HL-60 (cell line): ENCODE data around the gene EMX2.

ENCODE experiments used
- DNase-seq, 2 experiments: peaks; one replicate each; pipeline ENCODE4 v3.0.0-alpha.2; 2010 to 2020; ENCODE audit warnings: low read depth in 1 of 2, low spot score in 1 of 2
- H3K27ac ChIP-seq: fragments of 250-450 bp; sonication (Bioruptor Pico); replicated peaks from 2 replicates; pipeline ENCODE4 v1.5.1; 2020; ENCODE audit warnings: mild to moderate bottlenecking, moderate library complexity
- H3K27me3 ChIP-seq: fragments of 250-450 bp; sonication (Bioruptor Pico); 2 replicates; pipeline ENCODE4 v1.5.1; 2021; ENCODE audit warnings: mild to moderate bottlenecking, moderate library complexity; ENCODE audit not compliant: insufficient read depth, poor library complexity, severe bottlenecking
- H3K4me3 ChIP-seq: replicated peaks from 2 replicates; pipeline ENCODE4 v1.5.1; 2011; ENCODE audit warnings: mild to moderate bottlenecking, control low read depth, low read length; ENCODE audit not compliant: insufficient read depth
- CTCF ChIP-seq: IDR thresholded peaks from one replicate; pipeline ENCODE4 v1.5.1; 2011; ENCODE audit warnings: low read length, control low read depth, inconsistent platforms; ENCODE audit not compliant: insufficient read depth
- GABPA ChIP-seq: IDR thresholded peaks from 2 replicates; pipeline ENCODE4 v1.6.1; 2012; ENCODE audit warnings: low read depth
- POLR2AphosphoS5 ChIP-seq: IDR thresholded peaks from 2 replicates; pipeline ENCODE4 v1.6.1; 2012; ENCODE audit warnings: low read depth
- SPI1 ChIP-seq: IDR thresholded peaks from 2 replicates; pipeline ENCODE4 v1.6.1; 2012; ENCODE audit warnings: low read depth, mild to moderate bottlenecking, borderline replicate concordance
- TF ChIP-seq, protein P1 (sequence below): IDR thresholded peaks from 2 replicates; pipeline ENCODE4 v1.6.1; 2012; ENCODE audit warnings: low read depth; ENCODE audit not compliant: insufficient replicate concordance

EMX2 gene

GRCh38 chr10:117553142-117553814 is 10.7 kb downstream of the EMX2 start:
- Histone ChIP-seq H3K4me3 (no peak overlapping the region), H3K27me3 (peaks cover 56% of the 10 kb centered on the region), H3K27ac (no peak overlapping the region)
- TF ChIP-seq, protein P1, sequence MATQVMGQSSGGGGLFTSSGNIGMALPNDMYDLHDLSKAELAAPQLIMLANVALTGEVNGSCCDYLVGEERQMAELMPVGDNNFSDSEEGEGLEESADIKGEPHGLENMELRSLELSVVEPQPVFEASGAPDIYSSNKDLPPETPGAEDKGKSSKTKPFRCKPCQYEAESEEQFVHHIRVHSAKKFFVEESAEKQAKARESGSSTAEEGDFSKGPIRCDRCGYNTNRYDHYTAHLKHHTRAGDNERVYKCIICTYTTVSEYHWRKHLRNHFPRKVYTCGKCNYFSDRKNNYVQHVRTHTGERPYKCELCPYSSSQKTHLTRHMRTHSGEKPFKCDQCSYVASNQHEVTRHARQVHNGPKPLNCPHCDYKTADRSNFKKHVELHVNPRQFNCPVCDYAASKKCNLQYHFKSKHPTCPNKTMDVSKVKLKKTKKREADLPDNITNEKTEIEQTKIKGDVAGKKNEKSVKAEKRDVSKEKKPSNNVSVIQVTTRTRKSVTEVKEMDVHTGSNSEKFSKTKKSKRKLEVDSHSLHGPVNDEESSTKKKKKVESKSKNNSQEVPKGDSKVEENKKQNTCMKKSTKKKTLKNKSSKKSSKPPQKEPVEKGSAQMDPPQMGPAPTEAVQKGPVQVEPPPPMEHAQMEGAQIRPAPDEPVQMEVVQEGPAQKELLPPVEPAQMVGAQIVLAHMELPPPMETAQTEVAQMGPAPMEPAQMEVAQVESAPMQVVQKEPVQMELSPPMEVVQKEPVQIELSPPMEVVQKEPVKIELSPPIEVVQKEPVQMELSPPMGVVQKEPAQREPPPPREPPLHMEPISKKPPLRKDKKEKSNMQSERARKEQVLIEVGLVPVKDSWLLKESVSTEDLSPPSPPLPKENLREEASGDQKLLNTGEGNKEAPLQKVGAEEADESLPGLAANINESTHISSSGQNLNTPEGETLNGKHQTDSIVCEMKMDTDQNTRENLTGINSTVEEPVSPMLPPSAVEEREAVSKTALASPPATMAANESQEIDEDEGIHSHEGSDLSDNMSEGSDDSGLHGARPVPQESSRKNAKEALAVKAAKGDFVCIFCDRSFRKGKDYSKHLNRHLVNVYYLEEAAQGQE: no peak
- TF ChIP-seq SPI1 (no peak), POLR2AphosphoS5 (no peak), GABPA (no peak), CTCF (no peak)
- DNase-seq: no peak

GRCh38 chr10:117553815-117554172 is 11.2 kb downstream of the EMX2 start:
- DNase-seq: no peak
- no peak for TF ChIP-seq POLR2AphosphoS5
- no peak for TF ChIP-seq SPI1
- TF ChIP-seq CTCF: no peak
- Histone ChIP-seq H3K4me3 (no peak overlapping the region), H3K27ac (no peak overlapping the region), H3K27me3 (peaks cover 51% of the 10 kb centered on the region)

- H3K27ac ChIP-seq: no peak overlapping the region
- H3K27me3 ChIP-seq: peaks cover 48% of the 10 kb centered on the region
- DNase-seq: no peak
- no peak overlapping the region for H3K4me3 ChIP-seq
- TF ChIP-seq CTCF (no peak), SPI1 (no peak), GABPA (no peak), POLR2AphosphoS5 (no peak)
- TF ChIP-seq, protein P1: no peak
Observed at GRCh38 chr10:117554241-117554814, 11.8 kb downstream of the EMX2 start.

- DNase-seq: no peak
- Histone ChIP-seq H3K4me3 (no peak overlapping the region), H3K27me3 (peaks cover 41% of the 10 kb centered on the region), H3K27ac (no peak overlapping the region)
- TF ChIP-seq SPI1 (no peak), POLR2AphosphoS5 (no peak), GABPA (no peak), CTCF (no peak)
- TF ChIP-seq, protein P1: no peak
Observed at GRCh38 chr10:117555017-117555416, 12.5 kb downstream of the EMX2 start.
